HG03520 (cell line): ENCODE results near the gene KLHL40.
"Not testable (repeated sequence)": the region's sequence is repeated elsewhere in the genome, so short reads cannot be mapped to it uniquely, and the experiment has no call there.

ENCODE experiments used
- ATAC-seq: cut with Tn5 transposase; IDR thresholded peaks from one replicate; pipeline ENCODE4 v1.9.1; 2021; ENCODE audit warnings: mild to moderate bottlenecking, moderate library complexity; ENCODE audit not compliant: unreplicated experiment

KLHL40 gene

DNA sequence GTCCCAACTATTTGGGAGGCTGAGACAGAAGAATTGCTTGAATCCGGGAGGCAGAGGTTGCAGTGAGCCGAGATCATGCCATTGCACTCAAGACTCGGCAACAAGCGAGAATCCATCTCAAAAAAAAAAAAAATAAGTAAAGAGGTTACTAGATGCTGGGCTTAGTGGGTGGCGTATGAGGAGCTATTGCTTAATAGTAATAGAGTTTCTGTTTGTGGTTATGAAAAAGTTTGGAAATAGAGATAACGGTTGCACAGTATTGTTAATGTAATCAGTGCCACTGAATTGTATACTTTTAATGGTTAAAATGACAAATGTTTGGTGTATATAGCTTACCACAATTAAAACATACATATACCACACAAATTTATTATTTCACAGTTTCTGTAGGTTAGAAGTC is 32.0 kb downstream of the KLHL40 start:
- no peak for ATAC-seq

DNA sequence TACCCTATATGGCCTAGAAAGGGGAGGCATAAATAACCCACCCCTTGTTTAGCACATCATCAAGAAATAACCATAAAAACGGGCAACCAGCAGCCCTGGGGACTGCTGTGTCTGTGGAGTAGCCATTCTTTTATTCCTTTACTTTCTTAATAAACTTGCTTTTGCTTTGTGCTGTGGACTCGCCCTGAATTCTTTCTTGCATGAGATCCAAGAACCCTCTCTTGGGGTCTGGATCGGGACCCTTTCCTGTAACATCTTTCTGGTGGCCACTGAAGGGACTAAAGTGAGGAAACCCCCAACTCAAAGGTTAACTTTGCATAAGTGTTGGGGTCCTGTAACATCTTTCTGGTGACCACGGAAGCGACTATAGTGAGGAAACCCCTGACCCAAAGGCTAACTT is 33.0 kb downstream of the KLHL40 start:
- no peak for ATAC-seq

DNA sequence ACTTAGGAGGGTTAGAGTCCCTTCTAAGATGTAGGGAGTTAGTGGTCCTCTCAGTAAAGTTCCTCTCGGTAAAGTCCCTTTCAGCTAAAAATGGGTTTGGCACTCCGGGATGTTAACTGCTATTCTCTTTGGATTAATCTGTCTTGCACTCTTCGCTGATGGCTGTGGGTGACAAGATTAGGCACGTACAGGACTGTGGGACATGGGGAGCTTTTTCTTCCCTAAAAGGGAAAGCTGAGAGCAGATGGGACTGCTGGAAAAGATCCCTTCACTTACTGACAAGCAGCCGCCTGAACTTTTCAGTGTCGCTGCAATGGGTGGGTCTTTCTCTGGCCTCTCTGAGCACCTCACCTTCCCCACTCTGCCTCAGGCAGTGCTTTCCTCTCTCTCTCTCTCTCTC is 33.7 kb downstream of the KLHL40 start:
- ATAC-seq = no peak

DNA sequence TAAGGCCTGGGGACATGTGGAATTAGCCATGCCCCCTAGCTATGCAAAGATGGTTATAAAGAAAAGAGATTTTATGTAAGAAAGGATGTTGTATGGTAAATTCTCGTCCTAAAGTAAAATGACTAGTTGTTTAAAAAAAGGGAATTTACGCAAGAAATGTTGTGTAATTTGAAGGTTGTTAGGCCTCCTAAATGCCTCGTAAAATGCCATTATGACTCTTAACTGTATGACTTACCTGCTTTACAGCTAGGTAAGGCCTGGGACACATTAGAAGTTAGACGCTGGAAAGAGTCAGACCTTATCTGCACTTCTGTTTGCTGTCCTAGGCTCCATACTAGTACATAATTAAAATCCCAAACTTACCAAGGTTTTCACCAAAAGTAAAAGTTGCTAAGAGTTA is 34.8 kb downstream of the KLHL40 start:
- no peak for ATAC-seq

DNA sequence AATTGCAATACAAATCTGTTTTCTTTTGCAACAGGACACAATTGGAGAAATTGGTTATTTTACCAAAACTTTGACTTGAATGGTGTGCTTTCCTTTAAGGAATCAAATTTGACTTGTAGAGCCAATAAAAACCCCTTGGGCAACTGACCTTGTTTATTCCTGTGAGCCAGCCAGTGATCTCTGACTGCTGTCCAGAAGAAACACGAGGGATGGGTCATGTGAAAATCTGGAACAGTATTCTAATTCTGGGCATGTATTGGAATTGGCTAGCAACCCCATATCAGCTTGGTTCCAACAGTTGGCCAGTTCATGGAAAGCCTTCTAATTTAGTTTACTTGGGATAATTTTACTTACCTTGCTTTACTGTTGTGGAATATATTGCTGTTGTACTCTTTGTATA is 36.4 kb downstream of the KLHL40 start:
- no peak for ATAC-seq

DNA sequence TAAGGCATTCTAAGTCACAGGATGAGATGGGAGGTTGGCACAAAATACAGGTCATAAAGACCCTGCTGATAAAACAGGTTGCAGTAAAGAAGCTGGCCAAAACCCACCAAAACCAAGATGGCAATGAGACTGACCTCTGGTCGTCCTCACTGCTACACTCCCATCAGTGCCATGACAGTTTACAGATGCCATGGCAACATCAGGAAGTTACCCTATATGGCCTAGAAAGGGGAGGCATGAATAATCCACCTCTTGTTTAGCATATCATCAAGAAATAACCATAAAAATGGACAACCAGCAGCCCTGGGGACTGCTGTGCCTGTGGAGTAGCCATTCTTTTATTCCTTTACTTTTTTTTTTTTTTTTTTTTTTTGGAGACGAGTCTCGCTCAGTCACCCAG is 37.1 kb downstream of the KLHL40 start:
- not testable (repeated sequence) for ATAC-seq

DNA sequence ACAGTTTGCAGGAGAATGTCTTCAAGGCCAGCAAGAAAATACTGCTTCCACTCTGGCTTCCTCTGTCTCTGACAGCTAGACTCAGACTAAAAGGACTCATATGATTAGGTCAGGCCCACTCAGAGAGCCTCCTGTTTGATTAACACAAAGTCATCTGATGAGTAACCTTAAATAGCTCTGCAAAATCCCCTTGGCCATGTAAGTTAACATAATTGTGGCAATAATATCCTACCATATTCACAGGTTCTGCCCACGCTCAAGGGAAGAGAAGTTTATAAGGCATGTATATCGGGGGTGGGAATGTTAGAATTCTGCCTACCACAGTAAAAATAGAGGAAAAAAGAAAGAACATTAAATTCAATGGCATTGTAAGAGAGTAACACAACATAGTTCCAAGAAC is 37.9 kb downstream of the KLHL40 start:
- no peak for ATAC-seq

DNA sequence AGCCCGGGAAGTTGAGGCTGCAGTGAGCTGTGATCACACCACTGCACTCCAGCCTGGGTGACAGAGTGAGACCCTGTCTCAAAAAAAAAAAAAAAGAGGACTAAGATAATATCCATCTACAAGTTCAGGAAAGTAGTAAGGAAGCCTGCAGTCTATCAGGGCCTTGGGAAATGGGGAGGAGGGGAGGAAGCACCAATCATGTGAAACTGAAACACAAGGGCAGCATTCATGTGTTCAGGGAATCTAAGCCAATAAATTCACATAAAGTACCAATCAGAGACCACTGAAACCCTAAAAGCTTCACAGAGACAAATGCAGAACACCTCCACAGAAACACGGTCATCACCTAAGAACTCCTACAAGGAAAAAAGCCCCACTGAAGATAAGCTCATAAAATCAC is 40.1 kb downstream of the KLHL40 start:
- no peak for ATAC-seq

DNA sequence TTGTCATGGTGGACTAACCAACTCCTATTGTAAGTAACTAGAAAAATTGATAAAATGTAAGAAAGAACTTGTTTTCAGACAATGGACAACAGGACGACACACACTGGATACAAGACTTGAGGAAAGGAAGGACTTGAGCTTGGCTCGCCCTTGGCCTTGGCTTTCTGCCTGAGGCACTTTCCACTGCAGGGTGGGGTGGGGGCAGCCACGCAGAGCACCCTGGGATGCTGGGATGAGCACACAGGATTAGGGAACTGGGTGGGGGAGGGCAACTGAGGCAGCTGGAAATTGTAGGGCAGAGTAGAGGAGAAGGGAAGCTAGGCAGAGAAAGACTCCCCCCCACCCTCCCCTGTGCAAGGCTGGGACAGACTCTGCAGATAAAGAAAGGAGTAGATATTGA is 42.7 kb downstream of the KLHL40 start:
- ATAC-seq = no peak

DNA sequence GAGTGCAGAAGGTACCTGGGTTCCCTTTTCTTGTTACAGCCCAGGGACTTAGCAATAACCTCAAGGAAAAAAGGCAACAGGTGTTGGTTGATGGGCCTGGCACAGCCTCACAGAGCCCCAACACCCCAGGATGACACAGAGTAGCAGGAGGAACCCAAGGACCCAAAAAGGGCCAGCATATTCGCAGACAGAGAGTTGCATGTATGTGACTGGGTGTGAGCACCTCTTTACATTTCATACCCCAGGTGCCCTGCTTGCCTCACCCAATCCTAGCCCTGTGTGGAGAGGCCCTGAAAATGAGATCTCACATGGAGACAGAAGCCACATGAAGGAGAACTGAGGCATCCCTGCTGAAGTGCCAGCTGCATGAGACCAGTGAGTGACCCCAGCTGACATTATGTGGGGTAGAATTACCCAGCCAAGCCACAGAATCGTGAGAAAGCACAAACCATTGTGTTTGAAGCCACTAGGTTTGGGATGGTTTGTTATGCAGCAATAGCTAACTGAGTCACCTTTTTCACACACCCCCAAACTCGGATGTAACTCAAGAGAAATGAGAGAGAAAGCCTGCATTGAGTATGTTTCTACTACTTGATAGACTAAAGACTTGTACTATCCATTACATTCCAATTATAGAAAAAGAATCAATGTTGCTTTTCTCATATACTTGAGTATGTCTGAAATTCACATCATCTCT is 43.5 kb downstream of the KLHL40 start:
- ATAC-seq = no peak

DNA sequence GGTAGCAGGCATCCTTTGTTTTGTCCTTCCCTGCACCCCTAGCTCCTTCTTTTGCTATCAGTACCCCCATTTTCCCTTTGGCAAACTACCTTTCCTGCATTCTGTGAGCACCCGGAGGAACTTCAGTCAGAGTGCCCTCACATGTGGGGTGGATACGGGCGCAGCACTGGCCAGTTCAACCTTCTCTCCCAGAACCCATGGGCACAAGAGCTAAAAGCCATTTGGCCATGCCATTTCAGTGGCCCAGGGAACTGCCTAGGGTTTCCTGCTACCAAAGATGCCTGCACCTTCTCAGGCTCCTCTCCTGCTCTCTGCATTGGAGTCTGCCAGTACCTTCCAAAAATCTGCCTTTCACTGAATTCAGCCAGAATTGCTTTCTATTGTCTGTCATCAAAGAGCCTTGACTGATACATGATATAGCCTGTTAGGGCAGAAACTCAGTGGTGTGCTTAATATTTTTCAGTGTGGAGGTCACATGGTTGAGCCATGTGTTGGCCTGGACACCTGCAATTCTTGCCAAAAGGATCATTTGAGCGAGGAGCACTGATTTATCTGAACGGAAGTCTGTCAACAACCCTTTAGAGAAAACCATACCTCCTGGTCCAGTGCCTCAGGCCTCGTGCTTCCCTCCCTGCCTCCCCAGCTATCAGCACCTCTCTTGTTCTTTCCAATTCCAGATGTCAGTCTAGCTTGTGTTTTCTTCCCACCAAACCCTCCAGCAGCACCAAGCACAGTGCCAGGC is 44.2 kb downstream of the KLHL40 start:
- no peak for ATAC-seq

DNA sequence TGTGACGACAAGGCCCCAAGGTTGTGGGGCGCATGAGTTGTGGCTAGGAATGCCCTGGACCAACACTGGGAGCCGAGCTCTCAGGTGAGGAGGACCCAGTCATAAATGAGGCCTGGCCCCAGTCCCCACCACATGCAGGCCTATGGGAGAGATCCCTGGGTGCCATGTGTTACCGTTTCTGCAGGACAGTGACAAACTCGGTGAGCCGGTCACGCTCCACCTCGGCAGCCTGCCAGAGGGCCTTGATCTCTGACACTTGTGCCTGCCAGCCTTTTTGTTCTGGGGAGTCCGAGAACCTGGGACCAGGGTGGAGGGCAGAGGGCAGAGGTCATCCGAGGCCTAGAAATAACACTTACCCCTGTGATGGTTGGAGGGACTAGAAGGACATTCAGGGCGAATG is 45.0 kb downstream of the KLHL40 start:
- ATAC-seq = no peak

DNA sequence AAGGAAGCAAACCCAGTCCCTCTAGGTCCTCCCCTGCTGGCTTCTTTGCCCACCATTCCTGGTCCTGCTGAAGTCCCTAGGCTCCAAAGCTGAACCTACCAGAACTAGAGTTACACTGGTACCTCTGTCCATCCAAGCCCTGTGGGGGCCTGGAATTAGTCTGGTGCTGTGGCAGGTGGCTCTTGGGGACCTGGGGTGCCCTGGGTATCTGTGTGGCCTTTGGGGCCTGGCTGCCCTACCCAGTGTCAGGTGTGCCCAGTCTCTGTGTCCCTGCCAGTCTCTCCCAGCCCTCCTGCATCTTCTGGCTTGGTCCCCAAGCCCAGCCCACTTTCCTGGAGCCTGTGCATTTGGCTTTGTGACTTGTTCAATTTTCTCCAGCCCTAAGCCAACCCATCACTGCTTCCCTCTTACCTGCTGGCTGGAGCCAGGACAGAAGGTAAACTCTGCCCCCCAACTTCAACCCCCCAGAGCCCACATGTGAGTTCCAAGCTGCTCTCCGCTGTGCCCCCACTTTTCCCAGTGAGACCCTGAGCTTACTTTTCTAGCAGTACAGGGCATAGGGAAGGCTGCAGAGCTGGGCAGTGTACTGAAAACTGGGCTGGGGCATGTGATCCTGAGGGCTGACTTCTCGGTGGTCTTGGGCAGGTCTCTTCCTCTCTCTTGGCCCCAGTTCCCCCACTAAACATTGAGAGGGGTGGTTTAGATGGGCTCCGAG is 45.5 kb downstream of the KLHL40 start:
- no peak for ATAC-seq

DNA sequence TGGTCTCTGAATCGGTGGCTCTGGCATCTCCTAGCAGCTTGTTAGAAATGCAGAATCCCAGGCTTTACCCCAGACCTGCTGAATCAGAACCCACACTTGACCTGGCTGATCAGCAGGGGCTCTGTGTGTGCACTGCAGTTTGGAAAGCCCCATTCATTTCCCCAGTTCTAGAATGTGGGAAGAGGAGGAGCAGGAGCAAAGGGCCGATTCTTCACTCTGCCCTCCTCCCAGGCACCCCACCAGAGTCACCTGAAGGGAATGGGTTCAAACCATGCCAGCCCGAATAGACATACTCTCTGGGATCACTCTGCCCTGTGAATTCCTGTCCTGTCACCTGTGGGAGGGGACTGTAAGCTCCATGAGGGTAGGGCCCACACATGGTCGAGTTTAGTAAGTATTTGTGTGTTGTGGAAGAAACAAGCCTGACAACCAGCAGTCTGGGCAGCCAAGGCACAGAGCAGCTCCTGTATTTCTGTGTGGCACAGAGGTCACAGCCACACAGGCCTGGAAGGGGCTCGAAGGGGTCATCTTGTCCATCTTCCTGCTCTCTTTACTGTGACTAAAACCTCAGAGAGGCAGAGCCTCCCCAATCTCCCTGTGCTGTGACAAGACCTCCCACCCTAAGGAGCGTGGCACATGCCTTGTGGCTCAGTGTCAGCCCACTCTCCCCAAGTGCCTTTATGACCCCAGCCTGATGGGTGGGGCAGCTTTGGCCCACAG is 46.3 kb downstream of the KLHL40 start:
- no peak for ATAC-seq

DNA sequence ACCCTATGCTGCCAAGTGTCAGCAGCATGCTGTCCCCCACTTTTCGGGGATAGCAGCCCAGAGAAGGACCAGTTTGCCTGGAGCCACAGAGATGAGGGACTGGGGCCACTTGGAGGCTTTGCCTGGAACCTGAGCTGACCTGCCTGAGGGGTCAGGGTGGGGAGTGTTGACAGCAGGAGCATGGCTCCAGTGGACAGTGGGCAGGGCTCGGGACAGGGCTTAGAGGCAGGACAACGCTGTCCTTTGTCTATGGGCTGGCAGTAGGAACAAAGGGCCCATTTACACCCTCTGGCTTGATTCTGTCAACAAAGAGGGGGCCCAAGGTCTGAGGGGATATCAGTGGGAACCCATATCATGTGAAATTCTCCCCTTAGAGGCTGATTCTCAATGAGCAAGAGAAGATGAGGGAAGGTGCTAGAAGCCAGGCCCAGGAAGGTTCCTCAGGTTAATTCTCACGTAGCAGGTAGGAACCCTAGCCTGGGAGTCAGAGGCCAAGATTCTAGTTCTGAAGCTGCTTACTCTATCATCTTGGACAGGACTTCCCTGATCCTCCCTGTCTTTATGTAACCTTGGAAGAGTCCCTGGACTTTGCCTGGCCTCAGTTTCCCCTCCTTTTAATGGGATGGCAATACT is 47.0 kb downstream of the KLHL40 start:
- no peak for ATAC-seq

DNA sequence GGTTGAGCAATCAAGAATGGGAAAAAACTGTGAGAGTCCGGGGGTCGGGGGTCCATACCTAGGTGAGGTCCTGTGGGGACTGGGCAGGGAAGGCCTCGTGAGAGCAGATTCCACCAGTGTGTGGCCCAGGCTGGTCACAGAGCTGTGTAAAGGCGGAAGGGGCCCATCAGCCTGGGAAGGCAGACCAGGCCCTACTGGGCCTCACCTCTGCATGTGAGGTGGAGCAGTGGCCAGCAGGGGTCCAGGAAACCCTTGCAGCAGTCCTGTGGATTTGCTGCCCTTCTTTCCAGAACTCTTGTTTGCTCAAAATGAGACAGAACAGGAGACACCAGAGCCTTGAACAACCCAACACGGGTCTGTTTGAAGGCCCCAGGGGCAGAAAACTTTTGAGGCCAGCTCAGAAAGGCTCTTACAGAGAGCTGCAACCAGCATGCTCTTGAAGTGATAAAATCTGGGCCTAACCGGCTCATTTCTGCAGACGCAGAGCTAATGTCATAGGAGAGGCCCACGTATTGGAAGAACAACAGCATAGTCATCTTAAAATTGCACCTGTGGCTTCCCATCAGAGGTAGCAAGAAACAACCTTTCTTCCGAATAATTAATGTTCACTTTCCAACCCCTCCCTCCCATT is 47.6 kb downstream of the KLHL40 start:
- ATAC-seq = no peak

DNA sequence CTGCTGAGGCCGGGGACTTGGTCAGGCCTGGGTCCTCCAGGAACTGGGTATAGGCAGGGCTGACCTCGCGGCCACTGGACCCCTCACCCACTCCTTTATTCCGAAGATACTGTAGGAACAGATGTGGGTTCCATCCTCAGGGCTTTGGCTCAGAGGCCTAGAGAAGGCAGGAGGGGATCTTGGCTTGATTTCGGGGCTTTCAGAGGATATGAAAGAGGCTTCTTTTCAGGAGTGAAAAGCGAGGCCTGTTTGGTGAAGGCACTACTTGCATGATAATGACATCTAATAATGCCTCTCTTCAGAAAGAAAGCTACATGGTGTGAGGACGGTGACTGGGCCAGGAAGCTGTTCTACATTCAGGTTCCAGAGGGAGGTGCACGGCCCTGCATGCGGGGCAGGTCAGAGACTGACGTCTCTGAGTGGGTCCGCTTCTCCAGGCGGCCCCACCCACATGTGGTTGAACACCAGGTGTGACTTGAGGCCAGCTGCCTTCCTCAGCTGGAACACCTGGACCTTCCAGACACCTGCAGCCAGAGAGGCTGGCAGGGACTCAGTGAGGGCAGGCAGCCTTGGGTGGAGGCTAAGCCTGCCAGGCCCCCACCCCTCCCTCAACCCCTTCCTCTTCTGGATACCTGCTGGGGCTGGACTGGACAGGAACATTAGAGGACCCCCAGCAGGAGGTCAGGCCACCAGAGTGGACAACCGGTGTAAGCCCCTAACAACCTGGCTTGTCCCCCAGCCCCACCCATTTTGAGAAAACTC is 48.3 kb downstream of the KLHL40 start:
- ATAC-seq = no peak

DNA sequence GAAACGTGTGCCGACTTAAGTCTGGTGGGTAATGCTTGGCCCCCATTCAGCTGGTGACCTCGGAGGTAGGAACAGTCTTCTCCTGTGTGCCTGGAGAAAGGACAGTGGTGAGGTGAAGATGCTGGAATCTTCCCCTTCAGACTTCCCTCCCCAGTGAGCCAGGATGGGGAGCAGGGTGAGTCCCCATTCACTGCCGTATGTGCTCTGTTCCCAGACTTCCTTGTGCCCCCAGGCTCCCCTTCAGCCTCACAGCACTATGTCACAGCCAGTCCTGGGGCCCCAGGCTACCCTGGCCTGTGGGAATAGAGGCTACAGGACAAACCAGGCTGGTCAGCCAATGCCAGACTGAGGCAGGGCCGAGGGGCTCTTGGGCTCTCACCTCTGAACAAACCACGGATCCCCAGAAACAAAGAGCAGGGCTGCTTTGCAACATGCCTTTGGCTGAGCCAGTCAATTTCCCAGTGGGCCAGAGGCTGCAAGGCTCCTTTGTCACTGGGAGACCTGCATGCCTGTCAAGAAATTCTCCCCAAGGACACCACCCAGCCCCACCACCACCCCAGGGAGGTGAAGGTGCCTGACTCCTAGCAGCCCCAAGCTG is 49.0 kb downstream of the KLHL40 start:
- ATAC-seq = no peak

DNA sequence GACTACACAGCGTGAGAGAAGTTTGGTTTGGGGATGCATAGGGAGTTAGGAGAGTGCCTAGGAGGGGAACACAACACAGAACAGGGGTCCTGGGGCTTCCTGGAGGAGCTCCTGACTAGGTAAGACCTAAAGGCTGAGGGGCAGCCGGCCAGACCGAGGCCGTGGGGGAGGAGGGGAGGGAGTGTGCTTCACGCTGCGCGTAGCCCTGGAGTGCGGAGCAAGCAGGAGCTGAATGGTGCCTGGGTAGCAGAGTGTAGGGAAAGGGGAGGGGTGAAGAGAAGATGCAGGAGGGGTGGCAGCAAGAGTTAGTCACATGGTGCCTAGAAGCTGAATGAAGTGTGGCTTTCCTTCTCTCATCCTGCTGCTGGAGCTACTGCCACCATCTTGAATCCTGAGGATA is 49.7 kb downstream of the KLHL40 start:
- ATAC-seq = no peak
